NOMO-1 treated with DMSO at 0.1 percent for 48 hours (cell line): ENCODE data around the gene DPH1.
"Not testable (repeated sequence)": the region's sequence is repeated elsewhere in the genome, so short reads cannot be mapped to it uniquely, and the experiment has no call there.

ENCODE experiments used
- DNase-seq: peaks from one replicate; lab custom pipeline; 2025; ENCODE audit not compliant: unreplicated experiment; lab: John Stamatoyannopoulos, UW

DPH1 gene

DNA sequence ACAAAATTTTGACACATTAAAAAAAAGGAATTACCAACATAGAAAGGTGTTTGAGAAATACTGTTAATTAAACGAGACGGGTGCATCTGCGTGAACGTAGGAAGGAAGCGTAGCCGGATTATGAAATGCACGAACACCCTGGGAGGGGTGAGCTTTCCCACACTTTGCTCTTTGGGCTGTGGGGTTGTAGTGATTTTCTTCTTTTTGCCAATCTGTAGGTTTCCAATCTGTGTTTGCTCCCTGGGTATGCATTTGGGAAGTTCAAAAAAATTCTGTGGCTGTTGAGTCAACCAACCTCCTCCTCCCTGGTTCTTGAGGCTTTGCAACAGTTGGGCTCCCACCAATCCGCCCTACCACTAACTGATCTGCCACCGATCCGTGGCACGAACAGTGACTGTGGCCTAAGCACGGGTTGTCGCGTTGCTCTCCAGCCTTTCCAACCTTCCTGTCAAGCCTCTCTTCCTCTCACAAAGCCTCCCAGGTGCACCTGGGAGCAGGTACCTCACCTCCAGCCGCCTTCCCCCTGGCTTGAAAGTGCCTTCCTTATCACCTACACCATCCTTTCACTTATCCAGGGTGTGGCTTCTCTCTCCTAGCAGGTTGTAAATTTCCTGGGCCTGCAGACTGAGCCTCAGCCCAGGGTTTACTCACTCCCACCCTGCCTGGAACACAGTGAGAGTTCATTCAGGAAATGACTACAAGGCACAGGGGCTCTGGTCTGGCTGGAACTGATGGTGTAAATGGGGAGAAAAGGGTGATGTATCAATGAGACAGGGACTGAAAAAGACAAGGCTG is 21.4 kb upstream of the DPH1 start:
- peak; percentile 21 for DNase-seq

DNA sequence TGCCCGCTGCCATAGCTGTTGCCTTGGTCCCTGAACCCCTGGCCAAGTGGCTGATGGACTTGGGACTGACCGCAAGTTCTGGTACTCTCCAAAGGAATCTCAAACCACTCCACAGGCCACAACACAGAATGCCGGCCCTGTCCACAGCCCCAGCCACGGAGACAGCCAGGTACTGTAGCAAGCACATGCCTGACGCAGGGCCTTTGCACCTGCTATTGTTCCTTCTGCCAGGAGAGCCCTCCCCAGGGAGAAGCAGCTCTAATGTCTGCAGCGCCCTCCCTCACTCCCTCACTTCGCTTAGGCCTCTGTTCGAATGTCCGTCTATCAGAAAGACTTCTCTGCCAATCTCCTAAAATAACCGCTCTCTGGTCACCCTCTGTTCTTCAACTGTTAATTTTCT is 20.2 kb upstream of the DPH1 start:
- no peak for DNase-seq

DNA sequence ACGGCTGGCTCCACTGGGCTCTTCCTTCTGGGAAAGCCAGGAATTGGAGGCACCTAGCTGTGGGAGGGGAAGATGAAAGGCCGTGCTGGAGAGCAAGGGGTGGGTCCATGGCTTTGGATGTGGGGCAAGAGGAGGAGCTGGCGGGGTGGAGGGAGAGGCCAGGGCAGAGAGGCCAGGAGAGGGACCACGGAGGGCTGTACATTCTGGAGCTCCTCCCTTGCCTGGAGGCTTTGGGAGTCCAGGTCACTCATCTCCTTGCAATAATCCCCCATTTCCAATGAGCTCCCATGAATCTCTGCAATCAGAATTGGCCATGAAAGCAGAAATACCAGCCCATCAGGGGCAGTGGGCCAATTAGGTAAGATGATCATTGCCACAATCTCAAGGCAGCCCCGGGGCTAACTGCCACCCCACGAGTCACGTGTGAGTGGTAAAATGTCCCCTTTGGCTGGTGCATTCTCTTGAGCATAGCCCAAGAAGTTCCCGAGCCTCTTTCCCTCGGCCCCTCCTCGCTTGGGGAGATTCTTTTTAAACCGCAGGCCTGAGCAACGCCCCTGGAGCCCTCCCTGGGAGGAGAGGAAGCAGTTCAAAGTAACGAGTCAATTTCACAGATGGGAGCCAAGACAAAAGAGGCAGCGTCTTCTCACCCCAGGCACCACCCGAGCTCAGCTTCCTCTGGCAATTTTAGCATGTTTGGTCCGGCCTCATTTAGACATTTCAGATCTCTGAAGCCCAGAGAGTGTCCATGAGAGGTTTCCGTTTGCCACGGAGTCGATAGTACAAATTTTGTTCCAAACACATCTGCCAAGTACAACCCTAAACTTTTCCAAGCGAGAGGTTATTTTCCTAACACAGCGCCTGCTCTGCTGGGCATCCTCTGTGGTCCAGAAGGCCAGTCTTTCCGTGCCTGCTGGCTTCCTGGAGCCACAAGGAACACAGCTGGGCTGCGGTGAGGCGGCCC is 18.3 kb upstream of the DPH1 start:
- DNase-seq = no peak

DNA sequence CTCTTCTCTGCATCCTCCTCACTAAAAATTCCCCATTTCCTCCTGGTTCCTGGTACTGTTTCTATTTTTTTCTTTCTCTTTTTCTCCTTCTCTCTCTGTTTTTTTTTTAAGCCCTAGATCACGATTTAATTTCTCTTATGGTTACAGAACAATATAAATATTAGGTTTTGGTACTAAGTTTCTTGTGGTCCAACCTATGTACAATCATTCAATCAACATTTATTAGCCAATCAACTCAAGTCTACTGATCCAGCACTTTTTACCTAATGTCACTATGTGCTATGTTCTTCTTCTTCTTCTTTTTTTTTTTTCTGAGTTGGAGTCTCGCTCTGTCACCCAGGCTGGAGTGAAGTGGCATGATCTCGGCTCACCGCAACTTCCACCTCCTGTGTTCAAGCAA is 17.5 kb upstream of the DPH1 start:
- no peak for DNase-seq

DNA sequence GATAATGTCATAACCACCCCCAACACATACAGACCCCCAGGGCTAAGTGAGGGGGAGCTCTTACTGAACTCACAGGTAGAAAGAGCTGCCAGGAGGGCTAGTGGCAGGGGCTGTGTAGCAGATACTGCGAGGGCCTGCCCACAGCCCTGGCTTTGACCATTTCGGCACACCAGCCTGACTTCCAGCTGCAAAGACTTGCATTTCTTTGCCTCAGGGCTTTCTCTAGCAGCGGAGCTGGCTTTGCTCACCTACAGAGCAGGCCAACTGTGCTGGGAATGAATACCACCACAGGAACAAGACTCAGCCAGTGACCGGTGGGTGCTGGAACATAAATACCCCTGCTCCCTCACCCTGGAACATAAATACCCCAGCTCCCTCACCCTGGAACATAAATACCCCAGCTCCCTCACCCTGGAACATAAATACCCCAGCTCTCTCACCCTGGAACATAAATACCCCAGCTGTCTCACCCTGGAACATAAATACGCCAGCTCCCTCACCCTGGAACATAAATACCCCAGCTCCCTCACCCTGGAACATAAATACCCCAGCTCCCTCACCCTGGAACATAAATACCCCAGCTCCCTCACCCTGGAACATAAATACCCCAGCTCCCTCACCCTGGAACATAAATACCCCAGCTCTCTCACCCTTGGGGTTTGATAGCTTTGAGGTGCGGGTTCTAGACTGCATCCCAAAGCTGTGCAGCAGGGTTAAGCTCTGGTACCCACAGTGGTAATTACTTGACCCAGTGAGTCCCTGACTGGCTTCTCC is 16.5 kb upstream of the DPH1 start:
- not testable (repeated sequence) for DNase-seq

DNA sequence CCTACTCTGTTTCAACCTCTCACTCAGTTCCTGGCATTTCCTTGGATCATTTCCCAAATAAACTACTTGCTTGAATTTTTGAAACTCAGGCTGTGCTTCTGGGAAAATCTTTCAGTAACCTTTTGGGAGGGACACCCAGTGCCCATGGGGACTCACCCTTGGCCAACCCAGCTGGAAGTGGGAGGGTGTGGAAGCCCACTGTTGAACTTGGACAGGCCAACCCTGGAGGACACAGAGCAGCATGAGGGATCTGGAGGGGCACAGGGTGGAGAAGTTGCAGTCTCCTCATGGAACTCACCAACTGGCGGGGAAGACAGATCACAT is 16.0 kb upstream of the DPH1 start:
- no peak for DNase-seq

DNA sequence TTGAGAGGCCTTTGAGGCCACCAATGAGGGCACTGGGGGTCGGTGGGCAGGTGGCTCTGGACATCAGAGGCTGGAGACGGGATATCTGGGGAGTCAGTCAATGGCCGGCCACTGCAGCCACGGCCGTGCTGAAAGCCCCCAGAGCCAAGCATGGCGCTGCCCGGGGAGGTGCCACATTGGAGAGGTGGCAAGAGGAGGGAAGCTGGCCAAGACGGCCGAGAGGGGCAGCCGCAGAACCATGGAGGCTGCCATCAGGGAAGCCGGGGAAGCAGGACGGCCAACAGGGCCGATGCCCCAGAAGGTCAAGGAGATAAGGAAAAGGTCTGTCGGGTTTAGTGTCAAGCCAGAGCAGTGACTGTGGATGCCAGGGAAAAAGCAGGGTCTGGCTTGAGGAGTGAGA is 14.6 kb upstream of the DPH1 start:
- no peak for DNase-seq

DNA sequence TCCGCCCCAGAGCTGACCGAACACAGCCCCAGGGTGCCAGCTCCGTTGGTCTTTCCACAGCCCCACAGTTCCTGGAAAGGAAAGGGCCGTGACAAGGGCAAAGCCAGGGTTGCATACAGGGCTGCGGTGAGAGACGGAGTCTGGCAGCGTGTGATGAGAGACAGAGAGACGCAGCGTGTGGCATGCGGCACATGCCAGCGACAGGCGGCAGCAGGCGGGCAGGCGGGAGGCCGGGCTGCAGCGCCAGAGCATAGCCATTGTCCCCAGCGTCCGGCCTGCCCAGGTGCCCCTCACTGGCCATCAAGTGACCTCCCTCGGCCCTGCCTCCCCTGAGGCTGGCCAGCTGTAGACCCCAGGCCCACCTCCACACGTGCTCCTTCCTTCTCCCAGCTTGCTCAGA is 13.5 kb upstream of the DPH1 start:
- DNase-seq = no peak

DNA sequence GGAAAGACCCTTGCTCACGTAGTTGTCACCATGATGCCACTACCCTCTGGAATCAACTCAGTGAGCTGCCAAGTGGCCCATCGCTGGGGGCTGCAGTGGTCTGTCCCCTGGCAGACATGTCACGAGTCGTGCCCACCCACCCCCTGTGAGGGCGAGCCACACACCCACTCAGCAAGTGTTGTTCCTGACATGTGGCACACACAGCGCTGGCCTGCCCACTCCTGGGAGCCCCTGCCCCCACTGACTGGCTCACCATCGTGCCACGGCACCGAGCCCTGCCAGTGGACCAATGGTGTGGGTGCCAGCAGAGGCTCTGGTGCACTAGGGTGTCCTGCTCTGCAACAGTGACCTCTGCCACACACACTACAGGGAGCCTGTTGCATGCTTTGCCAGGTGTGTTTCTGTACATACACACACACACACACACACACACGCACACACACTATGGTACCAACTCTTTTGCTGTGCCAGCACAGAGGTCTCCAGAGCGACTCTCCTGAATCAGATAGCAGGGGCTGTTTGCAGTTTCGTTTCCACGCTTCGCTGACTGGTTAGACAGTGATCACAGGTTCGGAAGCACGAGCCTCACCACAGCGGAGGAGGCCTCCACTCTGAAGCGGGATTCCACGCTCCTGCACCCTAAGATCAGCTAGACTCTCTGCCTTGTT is 12.5 kb upstream of the DPH1 start:
- peak; percentile 4 for DNase-seq

DNA sequence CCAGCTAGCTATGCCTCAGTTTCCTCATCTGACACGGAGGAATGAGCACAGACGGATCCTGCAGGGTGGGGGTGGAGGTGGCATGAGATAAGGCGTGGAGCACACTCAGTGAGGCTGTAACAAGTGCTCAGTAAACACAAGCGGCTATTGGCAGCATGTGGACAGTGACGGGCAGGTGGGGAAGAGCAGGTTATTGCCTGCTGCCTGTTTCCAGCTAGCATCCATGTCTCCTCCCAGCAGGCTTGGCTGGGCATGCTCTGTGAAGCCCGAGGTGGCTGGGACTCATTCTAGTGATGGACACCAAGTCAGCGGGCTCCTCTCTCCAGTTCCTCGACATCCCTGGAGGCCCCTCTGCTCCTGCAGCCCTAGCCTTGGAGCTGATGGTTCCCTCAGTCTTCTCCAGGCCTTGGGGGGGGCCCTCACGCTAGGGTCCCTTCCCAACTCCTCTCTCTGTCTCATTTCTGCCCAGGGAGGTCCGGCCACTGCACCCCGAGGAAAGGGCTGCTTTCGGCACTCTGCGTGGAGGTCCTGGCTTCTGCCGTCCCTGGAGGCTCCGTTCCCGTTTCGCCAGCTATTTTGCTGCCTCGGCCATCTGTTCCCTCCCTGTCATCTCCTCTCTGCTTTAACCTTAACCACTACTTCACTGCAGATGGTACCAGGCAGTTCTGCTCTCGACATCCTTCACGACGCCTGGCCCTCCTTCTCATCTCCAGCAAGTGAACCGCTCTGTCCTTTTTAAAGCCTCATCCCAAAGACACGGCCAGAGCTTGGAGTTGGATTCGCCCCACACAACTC is 11.0 kb upstream of the DPH1 start:
- DNase-seq = no peak

DNA sequence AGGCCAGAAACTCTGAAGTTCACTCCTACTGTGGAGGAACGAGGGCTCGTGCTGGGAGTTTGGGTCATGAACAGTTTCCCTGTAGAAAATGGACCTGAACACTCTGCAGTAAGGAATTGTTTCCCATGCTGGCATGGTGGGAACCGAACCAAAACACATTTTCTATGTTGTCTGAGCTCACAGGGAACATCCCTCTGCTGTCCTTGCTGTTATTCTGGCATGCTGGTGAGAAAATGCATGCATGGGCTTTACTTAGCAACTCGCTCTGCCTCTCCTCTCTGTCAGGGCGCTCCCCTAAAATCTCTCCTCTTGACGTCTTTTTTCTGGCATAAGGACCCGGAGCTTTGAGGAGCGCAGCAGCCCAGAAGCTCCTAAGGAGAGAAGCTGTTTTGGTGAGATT is 10.2 kb upstream of the DPH1 start:
- no peak for DNase-seq

DNA sequence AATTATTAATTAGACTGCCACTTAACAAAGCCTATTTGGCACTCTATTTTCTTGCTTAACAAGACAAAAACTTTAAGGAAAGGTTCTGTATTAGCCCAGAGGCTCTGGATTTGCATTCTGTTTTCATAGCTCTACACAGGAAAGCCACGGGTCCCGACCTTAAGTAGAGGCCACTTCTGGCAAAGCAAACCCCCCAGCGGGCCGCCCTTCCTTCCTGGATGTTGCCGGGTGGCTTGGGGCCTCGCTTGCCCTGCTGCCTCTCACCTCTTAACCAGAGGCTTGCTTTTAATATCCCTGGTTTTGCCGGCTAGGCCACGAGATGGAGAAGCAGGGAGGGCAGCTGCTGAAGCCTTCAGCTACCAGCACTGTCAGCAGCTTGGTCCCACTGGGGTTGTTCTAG is 9.2 kb upstream of the DPH1 start:
- no peak for DNase-seq

DNA sequence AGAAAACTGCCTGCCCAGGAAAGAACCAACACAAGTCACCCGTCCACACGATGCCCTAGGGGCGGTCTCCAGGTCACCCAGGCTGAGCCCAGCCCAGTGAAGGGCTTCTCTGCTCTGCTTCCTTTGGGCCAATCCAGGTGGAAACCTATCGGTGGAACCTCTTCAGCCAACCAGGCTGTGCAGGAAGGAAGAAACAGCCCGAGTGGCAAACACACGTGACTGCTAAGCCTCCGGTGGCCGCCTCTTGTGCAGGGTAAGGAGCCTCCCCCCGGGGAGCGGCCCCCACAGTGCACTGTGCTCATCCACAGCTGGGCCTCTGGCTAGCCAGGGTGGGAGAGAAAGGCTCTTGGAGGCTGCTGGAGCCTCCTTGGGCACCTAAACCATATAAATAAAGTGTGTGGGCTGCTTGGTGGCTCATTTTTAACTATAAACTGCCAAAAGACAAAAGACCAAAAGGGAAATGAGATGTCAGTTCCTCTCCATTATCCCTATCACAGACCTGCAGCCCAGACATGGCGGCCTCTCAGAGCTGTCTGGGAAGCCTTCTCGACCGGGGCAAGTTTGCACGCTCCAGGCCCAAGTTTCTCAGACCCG is 7.2 kb upstream of the DPH1 start:
- no peak for DNase-seq

DNA sequence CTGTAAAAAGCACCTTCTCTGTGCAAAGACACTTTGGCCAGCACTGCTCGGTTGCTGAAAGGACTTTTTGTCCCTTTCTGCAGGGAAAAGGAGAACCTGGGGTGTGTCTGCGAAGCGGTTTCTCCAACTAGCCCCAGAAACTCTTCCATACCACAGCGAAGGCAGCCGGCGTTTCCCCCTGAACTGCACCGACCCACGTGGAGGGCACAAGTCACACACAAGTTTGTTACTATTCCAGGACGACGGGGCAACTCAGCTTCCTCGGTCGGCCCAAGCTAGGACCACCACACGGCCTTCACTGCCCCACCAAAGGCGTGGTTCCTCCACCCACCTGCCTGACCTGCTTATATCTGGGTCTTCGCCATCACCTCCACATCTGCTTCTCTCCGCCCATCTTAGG is 6.7 kb upstream of the DPH1 start:
- DNase-seq = no peak

DNA sequence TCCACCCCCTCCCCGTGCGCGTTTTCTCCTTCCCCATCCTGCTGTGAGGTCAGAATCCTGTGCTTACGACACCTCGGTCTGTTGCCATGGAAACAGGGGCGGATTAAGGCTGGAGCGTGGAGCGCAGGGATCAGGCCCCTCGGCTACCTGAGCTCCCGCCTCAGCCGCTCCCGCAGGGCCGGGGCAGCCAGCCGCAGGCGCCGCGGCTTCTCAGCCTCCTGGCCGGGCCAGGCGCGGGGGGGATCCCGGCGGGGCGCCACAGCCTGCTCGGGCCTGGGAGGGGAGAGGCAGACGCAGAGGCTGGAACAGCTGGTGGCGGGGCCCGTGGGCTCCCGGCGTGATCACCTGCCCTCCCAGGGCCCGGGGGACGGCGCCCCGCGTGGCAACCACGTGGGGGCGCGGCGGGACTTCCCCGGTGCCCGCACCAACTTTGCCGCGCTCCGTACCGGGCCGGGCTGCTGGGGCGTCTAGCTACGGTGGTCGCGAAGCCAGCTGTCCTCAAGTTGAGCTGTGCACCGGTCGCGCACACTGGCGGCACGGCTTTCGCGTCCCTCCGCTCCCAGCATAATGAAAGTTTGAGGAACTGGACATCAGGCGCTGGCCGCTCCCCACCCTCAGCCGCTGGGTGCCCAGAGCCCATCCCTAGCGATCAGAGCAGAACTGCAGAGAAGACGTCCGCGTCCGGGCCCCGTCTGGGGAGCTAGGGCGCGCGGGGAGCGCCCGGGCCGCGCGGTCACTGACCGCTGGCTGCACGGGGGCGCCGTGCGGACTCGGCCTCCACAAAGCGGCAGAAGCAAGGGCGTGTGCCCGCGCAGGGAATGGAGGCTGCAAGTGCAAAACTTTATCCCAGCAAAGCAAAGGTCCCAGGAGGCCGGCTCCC is 6.0 kb upstream of the DPH1 start:
- peak; percentile 12 for DNase-seq

DNA sequence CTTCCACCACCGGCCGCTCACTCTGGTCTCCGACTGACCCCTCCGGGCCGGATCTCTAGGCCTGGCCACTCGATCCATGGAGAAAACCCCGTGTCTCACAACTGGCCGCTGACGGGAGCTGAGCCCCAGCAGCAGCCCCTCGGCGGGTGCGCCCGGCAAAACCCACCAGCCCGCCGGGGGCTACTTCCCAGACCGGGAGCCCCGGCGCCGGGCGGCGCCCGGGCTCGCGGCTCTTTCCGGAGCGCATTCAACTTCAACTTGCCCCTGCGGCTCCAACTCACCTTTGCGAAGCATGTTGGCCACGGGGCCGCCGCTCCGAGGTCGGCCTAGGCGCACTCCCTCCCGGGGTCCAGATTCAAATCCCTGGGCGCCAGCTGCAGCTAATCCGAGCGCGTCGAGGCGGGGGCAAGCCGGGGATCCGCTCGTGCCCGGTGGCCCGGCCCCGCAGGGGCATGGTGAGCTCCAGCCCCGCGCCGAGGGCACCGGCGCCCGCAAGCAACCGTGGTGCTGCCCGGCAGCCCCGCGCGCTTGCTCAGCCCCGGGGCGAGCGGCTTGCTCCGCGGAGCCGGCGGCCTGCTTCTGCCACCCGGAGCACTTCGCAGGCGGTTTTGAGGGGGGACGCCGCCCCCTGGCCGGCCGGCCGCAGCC is 5.3 kb upstream of the DPH1 start:
- no peak for DNase-seq

DNA sequence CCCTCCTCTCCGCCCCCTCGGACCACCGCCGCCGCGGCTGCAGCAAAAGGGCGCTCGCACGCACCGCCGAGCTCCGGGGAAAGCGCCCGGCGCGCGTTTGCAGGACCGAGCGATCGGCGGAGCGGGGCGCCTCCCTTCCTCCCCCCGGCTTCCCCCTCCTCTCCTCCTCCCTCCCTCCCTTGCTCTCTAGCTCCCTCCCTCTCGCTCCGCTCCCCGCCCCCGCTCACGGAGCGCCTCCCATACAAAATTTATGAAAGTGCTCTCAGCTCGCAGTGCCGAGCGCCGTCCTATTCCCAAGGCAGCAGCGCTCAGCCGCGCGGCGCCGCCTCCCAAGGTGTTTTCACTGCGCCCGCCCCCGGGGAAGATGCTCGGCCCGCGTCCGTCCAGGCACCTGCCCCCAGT is 4.7 kb upstream of the DPH1 start, which contains the start of gene RTN4RL1:
Gene RTN4RL1 (minus strand): TSS at position 115 of the 402 bp plus-strand sequence. CDS start 469 bp downstream, outside the sequence.
- peak; percentile 60 for DNase-seq

DNA sequence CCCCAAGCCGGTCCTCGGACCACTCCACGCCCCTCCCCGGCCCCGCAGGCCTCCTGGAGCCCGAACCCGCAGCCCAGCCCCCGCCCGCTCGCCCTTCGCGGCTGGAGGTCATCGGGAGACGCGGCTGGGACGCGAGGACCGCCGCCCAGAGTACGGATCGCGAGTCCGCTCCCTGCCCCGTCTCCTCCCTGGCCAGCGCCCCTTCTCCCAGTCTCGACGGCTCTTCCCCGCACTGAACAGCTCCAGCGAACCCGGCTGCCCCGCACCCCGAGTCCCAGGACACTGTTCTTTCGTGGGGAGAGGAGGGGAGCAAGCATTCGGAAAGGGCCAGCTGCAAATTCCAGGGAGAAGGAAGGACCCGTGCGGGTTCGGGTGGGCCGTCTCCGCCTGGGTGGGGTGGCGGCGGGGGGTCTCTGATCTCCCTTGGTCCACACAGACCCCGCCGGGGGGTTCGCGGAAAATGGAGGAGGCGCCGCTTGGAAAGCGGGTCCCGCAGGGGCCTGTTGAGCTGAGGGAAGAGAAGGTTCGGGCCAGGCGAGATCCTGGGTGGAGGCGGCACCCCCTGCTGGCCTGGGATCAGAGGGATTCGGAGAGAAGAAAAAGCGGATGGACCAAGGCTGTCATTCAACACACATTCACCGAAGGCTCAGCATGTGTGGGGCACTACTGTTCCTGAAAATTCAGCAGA is 4.2 kb upstream of the DPH1 start:
- DNase-seq = peak; percentile 18
